PC-9 (cell line): ENCODE measurements around the gene ADAMTS3. TPM values are rescaled to one million over a fixed set of nuclear protein-coding genes. Genes with fewer than 3 reads are reported as not detected.

Source experiments
- BruUV-seq: library from RNA; stranded (reverse); fragments of 400-500 nt; replicated peaks from 2 replicates; lab custom pipeline; 2021; lab: Mats Ljungman, UMichigan
- CTCF ChIA-PET: fragments of 300-600 bp; sonication (Branson Sonifier 250); formaldehyde crosslinking; loops from one replicate; lab custom pipeline; 2022; ENCODE audit warnings: antibody characterized with exemption; lab: Charles Lee
- POLR2A ChIA-PET: fragments of 300-600 bp; sonication (Branson Sonifier 250); formaldehyde crosslinking; loops from one replicate; lab custom pipeline; 2022; ENCODE audit warnings: antibody characterized with exemption; ENCODE audit not compliant: unreplicated experiment; lab: Charles Lee
- DNase-seq, 2 experiments: peaks; one replicate each; pipeline versions ENCODE4 v3.0.0 to v3.0.0-alpha.2; 2015 to 2022; ENCODE audit warnings: mixed read lengths in 1 of 2
- H2AFZ ChIP-seq: fragments of 200-600 bp; sonication (generic); 2 replicates; pipeline ENCODE4 v1.8.1; 2017; ENCODE audit warnings: antibody characterized with exemption
- H3F3A ChIP-seq: fragments of 200-600 bp; sonication (generic); 2 replicates; pipeline ENCODE4 v1.8.1; 2017; ENCODE audit warnings: antibody characterized with exemption, mild to moderate bottlenecking, low read depth; ENCODE audit not compliant: insufficient read depth
- H3K27ac ChIP-seq: fragments of 200-600 bp; sonication (generic); 2 replicates; pipeline ENCODE4 v1.6.1; 2016; ENCODE audit warnings: mixed run types
- H3K27me3 ChIP-seq: fragments of 200-600 bp; sonication (generic); 2 replicates; pipeline ENCODE4 v1.6.1; 2016; ENCODE audit warnings: low read depth, mixed run types; ENCODE audit not compliant: insufficient read depth
- H3K36me3 ChIP-seq: fragments of 200-600 bp; sonication (generic); 2 replicates; pipeline ENCODE4 v1.6.1; 2016; ENCODE audit warnings: low read depth, mixed run types
- H3K4me1 ChIP-seq: fragments of 200-600 bp; sonication (generic); replicated peaks from 2 replicates; pipeline ENCODE4 v1.6.1; 2016; ENCODE audit warnings: mixed run types; ENCODE audit not compliant: insufficient read depth
- H3K4me2 ChIP-seq: fragments of 200-600 bp; sonication (generic); 2 replicates; pipeline ENCODE4 v1.6.1; 2017; ENCODE audit warnings: mixed run types
- H3K4me3 ChIP-seq: fragments of 200-600 bp; sonication (generic); 2 replicates; pipeline ENCODE4 v1.6.1; 2016; ENCODE audit warnings: mixed run types
- H3K79me2 ChIP-seq: fragments of 200-600 bp; sonication (generic); 2 replicates; pipeline ENCODE4 v1.6.1; 2017; ENCODE audit warnings: low read depth, mixed run types
- H3K9me2 ChIP-seq: fragments of 200-600 bp; sonication (generic); 2 replicates; pipeline ENCODE4 v1.8.1; 2017; ENCODE audit warnings: mild to moderate bottlenecking; ENCODE audit not compliant: insufficient read depth
- H3K9me3 ChIP-seq: fragments of 200-600 bp; sonication (generic); 2 replicates; pipeline ENCODE4 v1.8.1; 2016; ENCODE audit warnings: low read depth; ENCODE audit not compliant: insufficient read depth
- H4K20me1 ChIP-seq: fragments of 200-600 bp; sonication (generic); 2 replicates; pipeline ENCODE4 v1.8.1; 2017; ENCODE audit not compliant: insufficient read depth
- CTCF ChIP-seq: fragments of 200-600 bp; sonication (generic); conservative IDR thresholded peaks from 2 replicates; pipeline ENCODE4 v1.6.1; 2017; ENCODE audit warnings: mixed run types, antibody characterized with exemption, mild to moderate bottlenecking, moderate library complexity
- EZH2 ChIP-seq: fragments of 200-600 bp; sonication (generic); IDR thresholded peaks from 2 replicates; pipeline ENCODE4 v1.8.0; 2017; ENCODE audit warnings: antibody characterized with exemption, low read depth
- intact Hi-C: fragments of 100-400 bp; cut with micrococcal nuclease; formaldehyde crosslinking; loops from one replicate; pipeline ENCODE4 v1.10.0; 2022; ENCODE audit not compliant: unreplicated experiment
- total RNA-seq: library from RNA; stranded (reverse); gene quantifications from 2 replicates; pipeline ENCODE4 v1.2.3, GENCODE V29; 2021

Gene ADAMTS3
- total RNA-seq, 1 experiment from 2014 or later: 0.76 TPM

- BruUV-seq: no TSS peak
- intact Hi-C loops: no loop called here
- Histone ChIP-seq H3K27me3 (no peaks in the 10 kb centered on the region), H3K36me3 (no peaks in the 10 kb centered on the region), H3K4me2 (no peak overlapping the region), H4K20me1 (no peaks in the 10 kb centered on the region), H3K27ac (no peak overlapping the region), H3K9me3 (no peaks in the 10 kb centered on the region), H3K4me3 (no peak overlapping the region), H3K79me2 (no peaks in the 10 kb centered on the region), H2AFZ (no peak overlapping the region), H3K4me1 (no peaks in the 10 kb centered on the region), H3F3A (no peaks in the 10 kb centered on the region), H3K9me2 (no peaks in the 10 kb centered on the region)
- TF ChIP-seq CTCF (no peak), EZH2 (no peak)
- CTCF ChIA-PET: no interaction called here
- POLR2A ChIA-PET: no interaction called here
- DNase-seq: no peak
Observed at GRCh38 chr4:72513227-72513626, 55.8 kb downstream of the ADAMTS3 start.

- Histone ChIP-seq H3K4me1 (no peaks in the 10 kb centered on the region), H2AFZ (no peak overlapping the region), H3K79me2 (no peaks in the 10 kb centered on the region), H3K9me2 (no peaks in the 10 kb centered on the region), H3K27me3 (no peaks in the 10 kb centered on the region), H4K20me1 (no peaks in the 10 kb centered on the region), H3F3A (no peaks in the 10 kb centered on the region), H3K27ac (no peak overlapping the region), H3K4me3 (no peak overlapping the region), H3K36me3 (no peaks in the 10 kb centered on the region), H3K4me2 (no peak overlapping the region), H3K9me3 (no peaks in the 10 kb centered on the region)
- intact Hi-C loops: loop anchor here (5.0 to 10.0 kb wide), 3 partner anchors 194 to 514 kb away; no protein-coding TSS in a partner anchor
- TF ChIP-seq CTCF (no peak), EZH2 (no peak)
- ChIA-PET CTCF (no interaction called here), POLR2A (no interaction called here)
- DNase-seq: no peak
- BruUV-seq: no TSS peak
Observed at GRCh38 chr4:72507860-72508419, 61.1 kb downstream of the ADAMTS3 start.

- CTCF ChIA-PET: no interaction called here
Observed at GRCh38 chr4:72507167-72507566, 61.9 kb downstream of the ADAMTS3 start.

More at GRCh38 chr4:72507167-72507566, 61.9 kb downstream of the ADAMTS3 start:
- POLR2A ChIA-PET: no interaction called here
- Histone ChIP-seq H2AFZ (no peak overlapping the region), H3K4me3 (no peak overlapping the region), H4K20me1 (no peaks in the 10 kb centered on the region), H3K79me2 (no peaks in the 10 kb centered on the region), H3K9me3 (no peaks in the 10 kb centered on the region), H3K9me2 (no peaks in the 10 kb centered on the region), H3K36me3 (no peaks in the 10 kb centered on the region), H3K27me3 (no peaks in the 10 kb centered on the region), H3F3A (no peaks in the 10 kb centered on the region), H3K27ac (no peak overlapping the region), H3K4me2 (no peak overlapping the region), H3K4me1 (no peaks in the 10 kb centered on the region)
- intact Hi-C loops: loop anchor here (5.0 to 10.0 kb wide), 3 partner anchors 195 to 515 kb away; no protein-coding TSS in a partner anchor
- DNase-seq: no peak
- TF ChIP-seq EZH2 (no peak), CTCF (no peak)
- no TSS peak for BruUV-seq
